Loucy (cell line): Measurements from ENCODE around the gene SALL3.

Experiments used
- H2AFZ ChIP-seq: fragments of 200-600 bp; sonication (generic); 2 replicates; pipeline ENCODE4 v1.6.0; 2016; ENCODE audit warnings: antibody characterized with exemption, mild to moderate bottlenecking, low read length, moderate library complexity
- H3F3A ChIP-seq: fragments of 200-600 bp; 2 replicates; pipeline ENCODE4 v1.6.0; 2016; ENCODE audit warnings: antibody characterized with exemption, low read depth, mild to moderate bottlenecking
- H3K27me3 ChIP-seq: fragments of 200-600 bp; sonication (generic); 2 replicates; pipeline ENCODE4 v1.6.1; 2014; ENCODE audit warnings: low read length, mild to moderate bottlenecking; ENCODE audit not compliant: insufficient read depth, poor library complexity, severe bottlenecking
- H3K36me3 ChIP-seq: fragments of 200-600 bp; sonication (generic); 2 replicates; pipeline ENCODE4 v1.6.1; 2016; ENCODE audit warnings: low read length; ENCODE audit not compliant: insufficient read depth
- H3K4me1 ChIP-seq: fragments of 200-600 bp; sonication (generic); 2 replicates; pipeline ENCODE4 v1.5.1; 2014; ENCODE audit warnings: low read length, mild to moderate bottlenecking; ENCODE audit not compliant: insufficient read depth, poor library complexity, severe bottlenecking
- H3K4me2 ChIP-seq: fragments of 200-600 bp; sonication (generic); 2 replicates; pipeline ENCODE4 v1.6.0; 2014; ENCODE audit warnings: antibody characterized with exemption, low read length, low read depth, mild to moderate bottlenecking; ENCODE audit not compliant: poor library complexity, severe bottlenecking
- H3K4me3 ChIP-seq: fragments of 200-600 bp; sonication (generic); 2 replicates; pipeline ENCODE4 v1.5.1; 2014; ENCODE audit warnings: low read length, mild to moderate bottlenecking, mixed read lengths; ENCODE audit not compliant: poor library complexity, severe bottlenecking
- H3K79me2 ChIP-seq: fragments of 200-600 bp; sonication (generic); 2 replicates; pipeline ENCODE4 v1.6.1; 2014; ENCODE audit warnings: low read length; ENCODE audit not compliant: insufficient read depth
- H3K9ac ChIP-seq: fragments of 200-600 bp; sonication (generic); 2 replicates; pipeline ENCODE4 v1.6.0; 2014; ENCODE audit warnings: mild to moderate bottlenecking, low read depth, low read length, moderate library complexity; ENCODE audit not compliant: poor library complexity, severe bottlenecking
- H3K9me2 ChIP-seq: fragments of 200-600 bp; sonication (generic); replicated peaks from 2 replicates; pipeline ENCODE4 v1.6.1; 2016; ENCODE audit warnings: low read depth, low read length, mixed read lengths
- H3K9me3 ChIP-seq: fragments of 200-600 bp; sonication (generic); 2 replicates; pipeline ENCODE4 v1.6.1; 2014; ENCODE audit warnings: mild to moderate bottlenecking, antibody characterized with exemption, low read length, low read depth; ENCODE audit not compliant: insufficient read depth
- H4K20me1 ChIP-seq: fragments of 200-600 bp; sonication (generic); 2 replicates; pipeline ENCODE4 v1.6.0; 2014; ENCODE audit warnings: antibody characterized with exemption, low read length, mild to moderate bottlenecking; ENCODE audit not compliant: insufficient read depth, poor library complexity, severe bottlenecking
- EZH2phosphoT487 ChIP-seq: fragments of 200-600 bp; IDR thresholded peaks from 2 replicates; pipeline ENCODE4 v1.6.1; 2018; ENCODE audit warnings: antibody characterized with exemption, mild to moderate bottlenecking, moderate library complexity, borderline replicate concordance
- TF ChIP-seq, protein P1 (sequence below): fragments of 200-600 bp; sonication (generic); conservative IDR thresholded peaks from 2 replicates; pipeline ENCODE4 v1.5.1; 2014; ENCODE audit warnings: mild to moderate bottlenecking, antibody characterized with exemption, low read length

Gene SALL3

DNA sequence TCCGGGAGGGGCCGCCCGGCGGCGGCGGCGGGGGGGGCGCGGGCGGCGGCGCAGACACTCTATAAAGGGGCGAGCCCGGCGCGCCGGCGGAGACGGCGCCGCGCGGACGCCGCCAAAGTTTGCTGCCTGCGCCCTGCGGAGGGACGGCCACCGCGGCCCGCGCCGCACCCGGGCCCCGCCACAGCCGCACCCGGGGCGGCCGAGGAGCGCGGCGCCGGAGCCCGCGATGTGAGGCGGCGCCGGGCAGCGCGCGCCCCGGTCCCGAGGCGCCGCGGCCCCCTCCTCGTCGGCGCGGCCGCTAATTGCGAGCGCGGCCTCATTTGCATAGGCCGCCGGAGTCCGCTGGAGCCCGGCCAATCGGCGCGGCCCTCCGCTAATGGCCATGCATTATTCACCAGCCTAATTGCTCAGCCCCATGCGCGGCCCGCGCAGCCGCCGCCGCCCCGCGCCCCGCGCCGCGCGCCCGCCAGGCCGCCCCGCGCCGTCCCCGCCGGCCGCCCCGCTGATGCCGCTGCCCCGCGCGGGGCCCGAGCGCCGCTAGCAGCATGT lies at the start of gene SALL3:
Gene SALL3, plus strand, starts transcription at position 89 of the 549 bp plus-strand sequence. Its CDS starts 457 bp downstream, at position 546.
- Histone ChIP-seq H3K4me3 (no peak within 1 kb of the TSS), H3K9ac (no peak within 1 kb of the TSS), H3K4me1 (no peaks in the 10 kb centered on the region), H4K20me1 (no peaks in the 10 kb centered on the region), H3K4me2 (no peak within 1 kb of the TSS), H3K27me3 (no peaks in the 10 kb centered on the region), H3F3A (no peaks in the 10 kb centered on the region), H3K79me2 (no peaks in the 10 kb centered on the region), H3K9me3 (no peaks in the 10 kb centered on the region), H3K9me2 (no peaks in the 10 kb centered on the region), H3K36me3 (no peaks in the 10 kb centered on the region), H2AFZ (no peak within 1 kb of the TSS)
- no peak for TF ChIP-seq EZH2phosphoT487
- TF ChIP-seq, protein P1, sequence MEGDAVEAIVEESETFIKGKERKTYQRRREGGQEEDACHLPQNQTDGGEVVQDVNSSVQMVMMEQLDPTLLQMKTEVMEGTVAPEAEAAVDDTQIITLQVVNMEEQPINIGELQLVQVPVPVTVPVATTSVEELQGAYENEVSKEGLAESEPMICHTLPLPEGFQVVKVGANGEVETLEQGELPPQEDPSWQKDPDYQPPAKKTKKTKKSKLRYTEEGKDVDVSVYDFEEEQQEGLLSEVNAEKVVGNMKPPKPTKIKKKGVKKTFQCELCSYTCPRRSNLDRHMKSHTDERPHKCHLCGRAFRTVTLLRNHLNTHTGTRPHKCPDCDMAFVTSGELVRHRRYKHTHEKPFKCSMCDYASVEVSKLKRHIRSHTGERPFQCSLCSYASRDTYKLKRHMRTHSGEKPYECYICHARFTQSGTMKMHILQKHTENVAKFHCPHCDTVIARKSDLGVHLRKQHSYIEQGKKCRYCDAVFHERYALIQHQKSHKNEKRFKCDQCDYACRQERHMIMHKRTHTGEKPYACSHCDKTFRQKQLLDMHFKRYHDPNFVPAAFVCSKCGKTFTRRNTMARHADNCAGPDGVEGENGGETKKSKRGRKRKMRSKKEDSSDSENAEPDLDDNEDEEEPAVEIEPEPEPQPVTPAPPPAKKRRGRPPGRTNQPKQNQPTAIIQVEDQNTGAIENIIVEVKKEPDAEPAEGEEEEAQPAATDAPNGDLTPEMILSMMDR = no peak

DNA sequence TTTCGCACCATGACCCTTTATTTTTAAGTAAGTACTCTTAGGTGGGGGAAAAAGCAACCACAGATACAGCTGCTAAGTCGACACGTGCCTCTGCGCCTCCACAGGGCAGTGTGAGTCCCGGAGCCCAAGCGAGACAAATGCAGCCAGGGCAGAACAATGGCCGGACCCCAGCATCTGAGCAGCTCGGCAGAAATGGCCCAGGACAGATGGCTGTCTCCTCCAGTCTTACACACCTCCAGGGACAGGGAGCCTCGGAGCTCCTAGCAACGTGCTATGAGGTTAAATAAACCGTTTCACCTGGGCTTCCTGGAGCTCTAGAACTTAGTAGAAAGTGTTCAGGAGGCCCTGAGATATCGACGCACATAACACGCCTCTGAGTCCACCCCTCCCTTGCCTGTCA lies 47.3 kb upstream of the SALL3 start:
- Histone ChIP-seq H2AFZ (no peak overlapping the region), H3K9me3 (peaks cover 12% of the 10 kb centered on the region; the same call in 1 of the 2 replicates), H3K9ac (no peak overlapping the region), H4K20me1 (no peaks in the 10 kb centered on the region), H3F3A (no peaks in the 10 kb centered on the region), H3K79me2 (no peaks in the 10 kb centered on the region), H3K36me3 (no peaks in the 10 kb centered on the region), H3K27me3 (no peaks in the 10 kb centered on the region), H3K4me3 (no peak overlapping the region), H3K4me2 (no peak overlapping the region), H3K9me2 (no peaks in the 10 kb centered on the region), H3K4me1 (no peaks in the 10 kb centered on the region)
- TF ChIP-seq EZH2phosphoT487 = no peak
- TF ChIP-seq, protein P1 = no peak

DNA sequence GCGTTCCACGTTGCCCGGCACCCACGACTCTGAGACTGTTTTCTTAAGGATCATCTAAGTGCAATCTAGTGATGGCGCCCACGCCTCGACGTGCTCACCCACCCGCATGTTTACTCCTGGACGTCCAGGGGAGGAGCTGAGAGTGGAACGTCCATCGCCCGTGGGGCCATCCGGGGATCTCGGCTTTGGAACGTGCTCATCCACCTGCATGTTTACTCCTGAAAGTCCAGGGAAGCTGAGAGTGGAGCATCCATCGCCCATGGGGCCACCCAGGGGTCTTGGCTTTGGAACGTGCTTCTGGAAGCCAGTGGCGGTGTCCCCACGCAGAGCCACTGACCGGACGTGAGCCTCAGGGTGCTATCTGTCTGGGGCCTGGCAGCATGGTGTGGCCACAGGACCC lies 45.6 kb upstream of the SALL3 start:
- Histone ChIP-seq H3K4me2 (no peak overlapping the region), H3K36me3 (no peaks in the 10 kb centered on the region), H3K9ac (no peak overlapping the region), H3K79me2 (no peaks in the 10 kb centered on the region), H4K20me1 (no peaks in the 10 kb centered on the region), H3K27me3 (no peaks in the 10 kb centered on the region), H3K9me3 (peaks cover 15% of the 10 kb centered on the region; the same call in 1 of the 2 replicates), H3K9me2 (no peaks in the 10 kb centered on the region), H3K4me3 (no peak overlapping the region), H2AFZ (no peak overlapping the region), H3K4me1 (no peaks in the 10 kb centered on the region), H3F3A (no peaks in the 10 kb centered on the region)
- TF ChIP-seq, protein P1 = no peak
- no peak for TF ChIP-seq EZH2phosphoT487
